Neuronal stem cell (in vitro differentiated cells): Measurements from ENCODE around the gene SENP2.

ENCODE experiments used
- DNase-seq: peaks from one replicate; pipeline ENCODE4 v3.0.0-alpha.2; 2013; ENCODE audit warnings: low spot score
- H2AFZ ChIP-seq: one replicate; pipeline ENCODE4 v1.6.1; 2013; ENCODE audit warnings: mild to moderate bottlenecking, low read length, inconsistent platforms
- H2AK5ac ChIP-seq: 2 replicates; pipeline ENCODE4 v1.6.1; 2013; ENCODE audit warnings: low read depth, mild to moderate bottlenecking, inconsistent platforms, low read length, moderate library complexity, mixed read lengths
- H2BK120ac ChIP-seq: 2 replicates; pipeline ENCODE4 v1.6.1; 2013; ENCODE audit warnings: low read depth, mild to moderate bottlenecking, inconsistent platforms, low read length, moderate library complexity, mixed read lengths
- H2BK12ac ChIP-seq: one replicate; pipeline ENCODE4 v1.6.1; 2013; ENCODE audit warnings: low read length, inconsistent platforms
- H2BK15ac ChIP-seq: 2 replicates; pipeline ENCODE4 v1.6.1; 2013; ENCODE audit warnings: mild to moderate bottlenecking, low read length, inconsistent platforms, mixed read lengths
- H2BK5ac ChIP-seq: one replicate; pipeline ENCODE4 v1.6.1; 2013; ENCODE audit warnings: inconsistent platforms, mild to moderate bottlenecking, low read length, moderate library complexity
- H3K14ac ChIP-seq: one replicate; pipeline ENCODE4 v1.6.1; 2013; ENCODE audit warnings: low read length, inconsistent platforms
- H3K18ac ChIP-seq: 2 replicates; pipeline ENCODE4 v1.6.1; 2013; ENCODE audit warnings: low read length, inconsistent platforms
- H3K23ac ChIP-seq: 2 replicates; pipeline ENCODE4 v1.6.1; 2013; ENCODE audit warnings: low read depth, mild to moderate bottlenecking, mixed read lengths, low read length, inconsistent platforms; ENCODE audit not compliant: poor library complexity
- H3K27ac ChIP-seq: replicated peaks from 3 replicates; pipeline ENCODE4 v1.5.1; 2013; ENCODE audit warnings: low read length, inconsistent platforms
- H3K27me3 ChIP-seq, 3 experiments: 2 replicates each; pipeline ENCODE4 v1.6.1; 2013; ENCODE audit warnings: low read length in 3 of 3, mild to moderate bottlenecking in 2 of 3, inconsistent platforms in 1 of 3, low read depth in 1 of 3, mixed read lengths in 1 of 3, moderate library complexity in 1 of 3; ENCODE audit not compliant: control insufficient read depth in 3 of 3, insufficient read depth in 3 of 3
- H3K36me3 ChIP-seq, 2 donors: replicated peaks in 1 of 2; 2 replicates each; pipeline ENCODE4 v1.6.1; 2013; ENCODE audit warnings: low read length in 2 of 2; ENCODE audit not compliant: control insufficient read depth in 2 of 2, insufficient read depth in 2 of 2
- H3K4ac ChIP-seq: 2 replicates; pipeline ENCODE4 v1.6.1; 2013; ENCODE audit warnings: inconsistent platforms, mild to moderate bottlenecking, low read length, moderate library complexity
- H3K4me1 ChIP-seq, 2 donors: 1 replicate in 1 of 2; 2 replicates in 1 of 2; pipeline ENCODE4 v1.6.1; 2013; ENCODE audit warnings: low read length in 2 of 2, low read depth in 1 of 2; ENCODE audit not compliant: control insufficient read depth in 2 of 2, insufficient read depth in 1 of 2
- H3K4me2 ChIP-seq: one replicate; pipeline ENCODE4 v1.6.1; 2013; ENCODE audit warnings: mild to moderate bottlenecking, low read length, inconsistent platforms; ENCODE audit not compliant: insufficient read depth, poor library complexity, severe bottlenecking
- H3K4me3 ChIP-seq, 2 donors: 2 replicates each; pipeline ENCODE4 v1.5.1; 2013; ENCODE audit warnings: low read length in 2 of 2, mild to moderate bottlenecking in 2 of 2, inconsistent platforms in 1 of 2, moderate library complexity in 1 of 2
- H3K79me1 ChIP-seq: one replicate; pipeline ENCODE4 v1.6.1; 2013; ENCODE audit warnings: low read depth, mild to moderate bottlenecking, inconsistent platforms, low read length, moderate library complexity
- H3K9ac ChIP-seq: one replicate; pipeline ENCODE4 v1.6.1; 2013; ENCODE audit warnings: mild to moderate bottlenecking, low read depth, low read length, inconsistent platforms; ENCODE audit not compliant: poor library complexity
- H3K9me3 ChIP-seq, 2 donors: replicated peaks in 1 of 2; 2 replicates each; pipeline versions ENCODE3 to v1.6.1; 2013; ENCODE audit warnings: low read length in 2 of 2, mild to moderate bottlenecking in 2 of 2, inconsistent platforms in 1 of 2, low read depth in 1 of 2, mixed read lengths in 1 of 2, moderate library complexity in 1 of 2; ENCODE audit not compliant: control insufficient read depth in 2 of 2, insufficient read depth in 1 of 2
- H4K8ac ChIP-seq: one replicate; pipeline ENCODE4 v1.6.1; 2013; ENCODE audit warnings: low read depth, mild to moderate bottlenecking, inconsistent platforms, low read length, moderate library complexity
- H4K91ac ChIP-seq: one replicate; pipeline ENCODE4 v1.6.1; 2013; ENCODE audit warnings: low read length, low read depth, mild to moderate bottlenecking, inconsistent platforms; ENCODE audit not compliant: poor library complexity
- WGBS, 2 donors: extraction: QIAGEN DNeasy Blood & Tissue Kit; methylation state at CpG; one replicate each; pipeline ENCODE4 v1.1.7; 2013; ENCODE audit warnings: missing lambda C conversion rate in 2 of 2, mixed read lengths in 1 of 2; ENCODE audit not compliant: insufficient read length in 2 of 2, insufficient replicate concordance in 1 of 2; ENCODE audit errors: extremely low coverage in 2 of 2; 5-methylcytosine and 5-hydroxymethylcytosine counted together

SENP2 gene

DNA sequence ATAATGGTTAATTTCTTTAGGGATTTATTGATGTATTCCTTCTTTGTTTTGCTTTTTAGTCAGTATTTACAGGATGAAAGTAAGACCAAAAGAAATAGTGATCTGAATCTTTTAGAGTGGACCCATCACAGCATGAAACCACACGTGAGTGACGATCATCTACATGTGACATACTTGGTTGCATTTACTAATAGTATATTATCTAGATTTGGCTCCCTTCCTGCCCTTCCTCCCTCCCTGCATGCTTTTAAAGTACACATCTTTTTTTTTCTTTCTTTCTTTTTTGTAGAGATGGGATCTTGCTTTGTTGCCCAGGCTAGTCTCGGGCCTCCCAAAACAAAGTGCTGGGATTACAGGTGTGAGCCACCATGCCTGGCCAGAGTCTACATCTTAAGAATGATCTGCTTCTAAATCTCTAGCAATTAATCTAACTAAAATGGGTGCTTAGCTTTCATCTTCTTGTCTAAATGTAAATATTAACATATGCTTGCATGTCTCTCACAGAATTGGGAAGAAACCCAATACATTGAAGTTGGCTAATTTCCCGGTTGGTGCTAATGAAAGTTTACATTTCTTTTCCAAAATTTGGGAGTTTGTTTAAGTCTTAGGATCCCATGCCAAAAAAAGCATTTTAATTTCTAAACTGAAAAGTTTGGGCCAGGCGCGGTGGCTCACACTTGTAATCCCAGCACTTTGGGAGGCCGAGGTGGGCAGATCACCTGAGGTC is 38.0 kb downstream of the SENP2 start:
- Histone ChIP-seq H2BK15ac (no peak overlapping the region), H4K91ac (no peak overlapping the region), H3K79me1 (peaks cover 1% of the 10 kb centered on the region), H3K23ac (no peak overlapping the region), H2AFZ (no peak overlapping the region), H3K18ac (no peak overlapping the region), H3K4ac (no peak overlapping the region), H3K27ac (no peak overlapping the region), H3K36me3 (peaks cover 0 to 72% of the 10 kb centered on the region in 2 donors), H2BK5ac (no peak overlapping the region), H2BK120ac (no peak overlapping the region), H4K8ac (no peak overlapping the region), H3K14ac (no peak overlapping the region), H3K4me3 (no peak overlapping the region), H2BK12ac (no peak overlapping the region), H3K27me3 (no peaks in the 10 kb centered on the region), H3K9ac (no peak overlapping the region), H3K4me1 (no peaks in the 10 kb centered on the region), H3K9me3 (no peaks in the 10 kb centered on the region), H3K4me2 (no peak overlapping the region), H2AK5ac (no peak overlapping the region)
- WGBS, 2 donors: no CpG with 5 or more reads among the region's 7 CpGs
- no peak for DNase-seq

DNA sequence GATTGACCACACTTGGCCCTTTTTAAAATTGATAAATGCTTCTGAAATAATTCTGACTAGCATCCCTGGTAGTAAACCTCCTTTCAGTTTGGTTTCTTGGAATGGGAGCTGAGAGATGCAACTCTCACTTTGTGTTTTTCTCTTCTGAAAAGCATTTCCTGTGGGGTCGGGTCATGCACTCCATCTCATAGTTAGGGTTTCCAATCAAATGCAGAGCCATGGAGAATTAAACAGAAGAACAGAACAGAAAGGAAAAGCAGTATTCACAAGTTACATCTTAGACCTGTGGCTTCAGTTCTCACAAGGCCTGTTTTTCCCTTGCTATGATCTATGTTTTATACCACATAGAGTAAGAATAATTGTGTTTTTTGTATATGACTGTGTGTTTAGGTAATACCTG is 39.7 kb downstream of the SENP2 start:
- no peak overlapping the region for H3K27ac ChIP-seq
- peaks cover 4 to 73% of the 10 kb centered on the region in 2 donors for H3K36me3 ChIP-seq
- H3K9ac ChIP-seq: no peak overlapping the region
- H4K8ac ChIP-seq: no peak overlapping the region
- no peak overlapping the region for H2BK15ac ChIP-seq
- no peak overlapping the region for H2BK120ac ChIP-seq
- no peaks in the 10 kb centered on the region for H3K4me1 ChIP-seq
- no peak overlapping the region for H3K18ac ChIP-seq
- H2BK12ac ChIP-seq: no peak overlapping the region
- H3K14ac ChIP-seq: no peak overlapping the region
- no peak overlapping the region for H3K4me2 ChIP-seq
- no peak overlapping the region for H4K91ac ChIP-seq
- no peak overlapping the region for H2AFZ ChIP-seq
- no peaks in the 10 kb centered on the region for H3K9me3 ChIP-seq
- no peak overlapping the region for H2AK5ac ChIP-seq
- DNase-seq: no peak
- no peak overlapping the region for H3K23ac ChIP-seq
- peaks cover 1% of the 10 kb centered on the region for H3K79me1 ChIP-seq
- WGBS, 2 donors: no CpG with 5 or more reads among the region's 1 CpG
- no peak overlapping the region for H3K4me3 ChIP-seq
- H3K4ac ChIP-seq: no peak overlapping the region
- no peaks in the 10 kb centered on the region for H3K27me3 ChIP-seq
- H2BK5ac ChIP-seq: no peak overlapping the region

DNA sequence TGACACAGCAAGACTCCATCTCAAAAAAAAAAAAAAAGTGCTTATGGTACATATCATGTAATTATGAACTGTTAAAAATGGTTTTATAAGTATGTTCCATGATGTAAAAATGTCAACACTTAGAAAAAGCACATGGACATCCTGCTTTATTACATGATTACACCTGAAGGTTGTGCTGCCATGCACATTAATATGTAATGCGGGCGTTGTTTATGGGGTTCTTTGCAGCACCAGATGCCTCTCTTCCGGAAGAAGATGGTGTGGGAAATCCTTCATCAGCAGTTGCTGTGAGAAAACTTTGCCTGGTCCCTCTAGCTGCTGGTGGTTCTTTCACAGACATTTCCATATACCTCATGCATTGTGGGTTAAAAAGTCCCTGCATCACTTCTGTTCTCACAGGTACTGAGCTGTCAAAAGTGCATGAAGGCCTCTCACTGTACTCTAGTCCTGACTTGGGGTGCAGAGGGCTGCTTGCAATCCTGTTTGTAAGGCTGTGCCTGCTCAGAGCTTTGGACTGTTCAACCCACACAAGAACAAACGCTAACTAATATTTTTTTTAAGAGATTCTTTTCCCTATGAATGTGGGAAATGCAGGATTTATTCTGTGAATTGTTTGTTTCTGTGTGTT is 43.6 kb downstream of the SENP2 start:
- Histone ChIP-seq H2AK5ac (no peak overlapping the region), H3K79me1 (no peaks in the 10 kb centered on the region), H3K4me2 (no peak overlapping the region), H2AFZ (no peak overlapping the region), H4K91ac (no peak overlapping the region), H3K4ac (no peak overlapping the region), H3K27me3 (no peaks in the 10 kb centered on the region), H2BK120ac (no peak overlapping the region), H3K9ac (no peak overlapping the region), H2BK5ac (no peak overlapping the region), H4K8ac (no peak overlapping the region), H3K4me3 (no peak overlapping the region), H2BK15ac (no peak overlapping the region), H2BK12ac (no peak overlapping the region), H3K9me3 (no peaks in the 10 kb centered on the region), H3K36me3 (peaks cover 4 to 46% of the 10 kb centered on the region in 2 donors), H3K23ac (no peak overlapping the region), H3K27ac (no peak overlapping the region), H3K18ac (no peak overlapping the region), H3K14ac (no peak overlapping the region), H3K4me1 (no peaks in the 10 kb centered on the region)
- DNase-seq: no peak
- WGBS, 2 donors: no CpG with 5 or more reads among the region's 4 CpGs

DNA sequence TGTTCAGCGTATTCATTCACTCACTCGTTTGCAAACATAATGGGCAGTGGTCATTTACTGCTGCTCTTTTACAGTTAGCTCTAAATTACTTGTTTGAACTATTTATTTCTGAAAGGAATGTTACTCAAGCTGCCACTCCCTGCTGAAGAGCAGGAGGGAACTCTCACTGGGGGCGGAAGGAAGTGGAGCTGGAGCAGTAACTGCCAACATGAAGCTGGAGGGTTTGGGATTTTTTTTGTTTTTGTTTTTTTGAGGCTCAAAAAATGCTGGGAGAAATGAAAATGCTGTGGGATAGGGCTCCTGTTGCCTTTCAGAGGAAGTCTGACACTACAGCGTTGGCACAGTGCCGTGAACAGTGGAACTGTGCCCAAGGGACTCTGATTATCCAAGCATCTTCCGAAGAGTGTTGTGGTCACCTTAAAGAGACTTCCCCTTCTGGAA is 44.1 kb downstream of the SENP2 start:
- no peak overlapping the region for H3K4ac ChIP-seq
- WGBS, 2 donors: no CpG with 5 or more reads among the region's 6 CpGs
- H3K27ac ChIP-seq: no peak overlapping the region
- no peaks in the 10 kb centered on the region for H3K79me1 ChIP-seq
- no peak overlapping the region for H2AK5ac ChIP-seq
- no peak overlapping the region for H3K23ac ChIP-seq
- no peak overlapping the region for H2BK15ac ChIP-seq
- DNase-seq: no peak
- no peaks in the 10 kb centered on the region for H3K4me1 ChIP-seq
- no peak overlapping the region for H2BK5ac ChIP-seq
- H3K9ac ChIP-seq: no peak overlapping the region
- H3K36me3 ChIP-seq: peaks cover 4 to 44% of the 10 kb centered on the region in 2 donors
- H3K18ac ChIP-seq: no peak overlapping the region
- H4K91ac ChIP-seq: no peak overlapping the region
- H3K27me3 ChIP-seq: no peaks in the 10 kb centered on the region
- H3K9me3 ChIP-seq: no peaks in the 10 kb centered on the region
- H3K4me3 ChIP-seq: no peak overlapping the region
- H3K14ac ChIP-seq: no peak overlapping the region
- H2AFZ ChIP-seq: no peak overlapping the region
- no peak overlapping the region for H2BK12ac ChIP-seq
- H2BK120ac ChIP-seq: no peak overlapping the region
- no peak overlapping the region for H3K4me2 ChIP-seq
- H4K8ac ChIP-seq: no peak overlapping the region
